DMS114 treated with DMSO at 0.1 percent for 48 hours (cell line): ENCODE data around the gene IL4I1.
"Not testable (repeated sequence)": the region's sequence is repeated elsewhere in the genome, so short reads cannot be mapped to it uniquely, and the experiment has no call there.

Source experiments
- DNase-seq: peaks from one replicate; lab custom pipeline; 2025; ENCODE audit not compliant: unreplicated experiment; lab: John Stamatoyannopoulos, UW

The IL4I1 gene

DNA sequence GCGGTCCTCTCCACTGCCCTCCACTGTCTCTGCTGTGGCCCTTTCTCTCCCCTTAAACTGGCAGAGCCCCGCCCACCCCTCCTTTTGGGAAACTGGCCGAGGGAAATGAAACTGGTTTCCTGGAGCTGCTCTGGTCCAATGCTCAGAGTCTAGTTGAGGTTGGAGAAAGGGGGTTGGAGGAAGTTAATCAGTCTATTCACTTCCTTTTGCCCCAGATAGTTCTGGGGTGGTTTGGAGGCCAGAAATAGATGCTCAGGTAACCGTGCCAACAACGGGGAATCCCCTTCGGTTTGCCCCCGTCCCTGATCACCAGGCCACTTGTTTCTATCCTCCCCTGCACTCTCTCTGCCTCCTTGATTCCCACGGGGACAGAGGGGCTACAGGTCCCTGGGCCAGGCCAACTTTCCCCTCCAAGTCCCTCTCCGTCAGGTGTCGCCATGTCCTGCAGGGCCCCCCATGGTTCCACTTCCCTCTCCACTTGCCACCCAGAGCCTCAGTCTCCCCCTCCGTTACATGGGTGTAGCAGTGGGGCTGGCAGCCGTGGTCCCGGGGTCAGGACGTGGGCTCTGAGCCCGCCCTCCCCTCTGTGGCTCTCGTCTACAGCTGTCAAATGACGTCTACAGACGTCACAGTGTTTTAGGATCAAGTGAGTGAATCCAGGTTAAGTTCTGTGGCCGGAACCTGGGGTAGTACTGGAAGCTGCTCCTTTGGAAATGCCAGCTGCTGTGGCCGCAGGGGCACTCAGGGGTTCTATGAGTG lies at the start of gene IL4I1:
Gene IL4I1, minus strand, starts transcription at position 25 of the 759 bp plus-strand sequence. CDS start 727 bp downstream, outside the sequence.
- DNase-seq, result no peak

DNA sequence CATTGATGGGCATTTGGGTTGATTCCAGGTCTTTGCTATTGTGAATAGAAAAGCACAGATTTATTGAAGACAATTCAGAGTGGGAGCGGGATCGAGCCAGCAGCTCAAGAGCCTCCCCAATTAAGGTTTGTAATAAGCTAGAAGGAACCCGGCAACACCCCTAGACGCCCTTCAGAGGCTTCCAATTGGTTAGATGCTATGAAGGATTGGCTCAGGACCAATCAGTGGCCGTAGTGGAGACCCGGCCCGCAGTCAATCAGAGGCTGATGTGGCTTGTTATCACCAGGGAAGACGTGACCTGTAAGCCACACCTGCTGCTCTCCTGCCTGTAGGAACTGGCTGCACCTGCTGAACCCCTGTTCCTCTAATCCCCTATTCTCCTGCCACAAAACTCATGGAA lies 49.7 kb upstream of the IL4I1 start:
- DNase-seq, result no peak

DNA sequence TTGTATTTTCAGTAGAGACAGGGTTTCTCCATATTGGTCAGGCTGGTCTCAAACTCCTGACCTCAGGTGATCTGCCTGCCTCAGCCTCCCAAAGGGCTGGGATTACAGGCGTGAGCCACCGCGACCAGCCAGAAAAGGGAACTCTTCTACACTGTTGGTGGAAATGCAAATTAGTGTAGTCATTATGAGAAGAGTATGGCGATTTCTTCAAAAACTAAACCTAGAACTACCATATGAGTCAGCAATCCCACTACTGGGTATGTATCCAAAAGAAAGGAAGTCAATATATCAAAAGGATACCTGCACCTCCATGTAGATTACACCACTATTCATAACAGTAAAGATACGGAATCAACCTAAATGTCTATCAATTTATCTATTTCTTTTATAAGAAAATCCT lies 47.9 kb upstream of the IL4I1 start:
- not testable (repeated sequence) for DNase-seq

DNA sequence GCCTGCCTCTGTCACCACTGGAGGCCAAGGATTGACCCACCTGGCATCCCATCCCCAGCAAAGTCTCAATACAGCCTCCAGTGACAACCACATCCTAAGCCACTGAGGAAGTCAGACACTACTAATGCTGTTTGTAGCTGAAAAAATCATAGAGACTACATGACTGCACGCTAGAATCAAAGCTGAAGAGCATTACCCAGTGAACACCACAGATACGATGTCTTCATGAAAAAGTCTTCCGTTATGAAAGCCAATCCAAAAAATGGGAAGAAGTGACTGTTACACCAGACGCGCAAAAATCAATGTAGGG lies 43.8 kb upstream of the IL4I1 start:
- DNase-seq, result no peak

DNA sequence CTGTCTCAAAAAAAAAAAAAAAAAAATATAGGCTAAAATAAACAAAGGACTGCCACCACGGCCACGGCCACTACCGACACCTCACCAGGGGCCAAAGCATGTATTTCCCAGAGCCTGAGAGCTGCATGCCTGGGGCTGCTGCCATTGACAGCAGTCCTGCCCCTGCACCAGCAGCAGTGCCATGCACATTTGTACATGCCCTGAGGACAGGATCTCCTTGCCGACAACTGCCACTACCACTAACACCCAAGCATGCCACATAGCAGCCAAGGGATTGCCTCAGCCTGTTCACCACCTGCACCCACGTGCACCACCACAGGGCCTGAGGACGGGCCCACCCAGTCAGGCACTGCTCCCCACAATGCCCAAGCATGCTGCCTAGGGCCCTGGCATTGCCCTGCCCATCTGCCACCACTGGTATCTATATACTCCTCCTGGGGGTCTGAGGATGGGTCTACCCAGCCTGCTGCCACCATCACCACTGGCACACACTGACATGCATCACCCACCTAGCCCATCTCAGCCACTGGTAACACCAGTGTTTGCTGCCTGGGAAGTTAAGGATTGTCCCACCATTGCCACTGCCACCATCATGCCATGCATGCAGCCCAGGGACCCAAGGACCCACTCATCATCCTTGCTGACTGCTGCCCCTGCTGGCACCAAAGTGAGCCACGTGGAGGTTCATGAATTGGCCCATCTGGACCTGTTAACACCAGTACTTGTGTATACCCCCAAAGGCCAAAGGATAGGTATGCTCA lies 43.2 kb upstream of the IL4I1 start:
- DNase-seq, result no peak

- DNase-seq, result no peak
Measured at GRCh38 chr19:49938662-49939061, 42.0 kb upstream of the IL4I1 start.

DNA sequence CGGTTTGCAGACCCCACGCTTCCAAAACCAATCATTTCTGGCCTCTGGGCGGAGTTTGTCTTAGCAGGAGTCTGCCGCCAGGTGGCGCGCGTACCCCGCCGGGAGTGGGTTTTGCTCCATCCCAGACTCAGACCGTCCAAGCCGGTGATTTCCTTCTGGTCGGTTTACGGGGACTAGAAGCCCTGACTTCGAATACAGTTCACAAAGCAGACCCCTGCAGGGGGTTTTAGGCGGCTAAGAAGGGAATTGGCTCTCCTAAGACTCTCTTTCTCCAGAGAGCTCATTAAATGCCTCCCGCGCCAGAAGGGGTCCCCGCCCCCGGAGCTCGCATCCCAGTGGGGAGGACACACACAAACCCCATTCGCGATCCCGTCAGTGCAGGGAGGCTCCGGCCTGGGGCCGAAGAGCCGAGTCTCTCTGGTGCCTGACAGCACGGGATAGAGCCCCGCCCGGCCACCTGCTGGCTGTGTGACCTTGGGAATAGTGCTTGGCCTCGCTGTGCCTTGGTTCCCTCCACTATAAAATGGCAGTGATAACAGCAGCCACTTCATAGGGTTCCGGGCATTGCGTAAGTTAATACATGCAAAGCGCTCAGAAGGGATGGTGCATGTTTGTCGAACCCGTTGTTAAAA lies 41.2 kb upstream of the IL4I1 start:
- peak; percentile 63 for DNase-seq

GRCh38 chr19:49936549-49936948 lies 39.9 kb upstream of the IL4I1 start:
- no peak for DNase-seq

GRCh38 chr19:49933643-49934042 lies 37.0 kb upstream of the IL4I1 start:
- no peak for DNase-seq

DNA sequence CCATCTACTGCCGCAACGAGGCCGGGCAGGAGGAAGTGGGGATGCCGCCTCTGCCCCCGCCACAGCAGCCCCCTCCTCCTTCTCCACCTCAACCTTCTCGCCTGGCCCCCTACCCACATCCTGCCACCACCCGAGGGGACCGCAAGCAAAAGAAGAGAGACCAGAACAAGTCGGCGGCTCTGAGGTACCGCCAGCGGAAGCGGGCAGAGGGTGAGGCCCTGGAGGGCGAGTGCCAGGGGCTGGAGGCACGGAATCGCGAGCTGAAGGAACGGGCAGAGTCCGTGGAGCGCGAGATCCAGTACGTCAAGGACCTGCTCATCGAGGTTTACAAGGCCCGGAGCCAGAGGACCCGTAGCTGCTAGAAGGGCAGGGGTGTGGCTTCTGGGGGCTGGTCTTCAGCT lies 36.0 kb upstream of the IL4I1 start:
- no peak for DNase-seq

- no peak for DNase-seq
Measured at GRCh38 chr19:49932041-49932451, 35.4 kb upstream of the IL4I1 start.

- no peak for DNase-seq
Measured at GRCh38 chr19:49931293-49932040, 34.8 kb upstream of the IL4I1 start.

DNA sequence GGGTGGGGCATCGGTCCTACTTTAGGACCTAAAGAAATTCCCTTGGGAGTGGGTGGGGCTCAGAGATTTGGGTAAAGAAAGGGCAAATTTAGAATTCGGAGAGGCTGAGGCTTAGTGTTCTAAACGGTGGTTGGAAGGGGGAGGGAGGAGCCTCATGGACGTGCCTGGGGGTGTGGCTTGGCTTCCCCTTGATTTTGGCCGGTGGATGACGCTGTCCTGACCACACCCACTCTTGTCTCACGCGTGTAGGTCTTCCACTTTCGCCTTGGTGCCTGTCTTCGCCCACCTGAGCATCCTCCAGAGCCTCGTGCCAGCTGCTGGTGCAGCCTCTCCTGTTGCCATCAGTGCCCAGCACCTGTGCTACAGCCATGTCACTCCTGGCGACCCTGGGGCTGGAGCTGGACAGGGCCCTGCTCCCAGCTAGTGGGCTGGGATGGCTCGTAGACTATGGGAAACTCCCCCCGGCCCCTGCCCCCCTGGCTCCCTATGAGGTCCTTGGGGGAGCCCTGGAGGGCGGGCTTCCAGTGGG lies 33.9 kb upstream of the IL4I1 start:
- DNase-seq, result no peak

DNA sequence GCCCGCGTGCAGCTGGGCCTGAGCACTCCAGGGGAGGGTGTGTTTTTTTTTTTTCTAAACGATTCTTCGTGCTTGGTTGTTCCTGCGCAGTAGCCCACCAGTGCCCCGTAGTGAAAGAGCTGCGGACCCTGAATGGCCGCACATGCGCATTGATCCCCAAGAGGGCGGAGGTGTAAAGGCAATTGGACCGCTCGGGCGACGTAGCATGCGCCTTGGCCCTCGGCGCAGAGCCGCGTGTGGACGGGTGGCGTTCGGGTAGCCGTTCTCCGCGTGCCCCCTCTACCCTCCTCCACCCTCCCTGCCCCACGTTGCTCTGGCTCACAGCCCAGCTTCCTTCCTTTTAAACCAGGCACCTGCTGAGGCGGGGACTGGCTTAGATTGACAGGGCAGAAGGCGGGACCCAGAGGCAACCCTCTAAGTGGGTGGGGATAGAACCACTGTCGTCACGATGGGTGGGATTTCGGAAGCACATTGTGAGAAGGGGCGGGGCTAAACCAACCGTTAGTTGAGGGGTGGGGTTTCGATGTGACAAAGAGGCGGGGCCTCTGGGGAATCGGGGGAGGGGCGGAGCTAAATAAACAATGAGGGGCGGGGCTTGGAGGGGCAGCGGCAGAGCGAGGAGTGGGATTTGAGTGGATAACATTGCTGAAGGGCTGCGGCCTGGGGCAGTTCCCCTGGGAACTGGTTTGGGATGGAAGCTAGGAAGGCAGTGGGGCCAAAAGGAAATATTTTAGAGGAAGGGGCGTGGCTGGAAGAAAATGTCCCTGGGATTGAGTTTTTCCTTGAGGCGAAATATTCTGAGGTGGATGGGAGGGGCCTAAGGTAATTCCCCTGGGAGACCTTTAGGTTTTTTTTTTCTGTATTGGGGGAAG lies 33.2 kb upstream of the IL4I1 start:
- DNase-seq, result peak; percentile 75

DNA sequence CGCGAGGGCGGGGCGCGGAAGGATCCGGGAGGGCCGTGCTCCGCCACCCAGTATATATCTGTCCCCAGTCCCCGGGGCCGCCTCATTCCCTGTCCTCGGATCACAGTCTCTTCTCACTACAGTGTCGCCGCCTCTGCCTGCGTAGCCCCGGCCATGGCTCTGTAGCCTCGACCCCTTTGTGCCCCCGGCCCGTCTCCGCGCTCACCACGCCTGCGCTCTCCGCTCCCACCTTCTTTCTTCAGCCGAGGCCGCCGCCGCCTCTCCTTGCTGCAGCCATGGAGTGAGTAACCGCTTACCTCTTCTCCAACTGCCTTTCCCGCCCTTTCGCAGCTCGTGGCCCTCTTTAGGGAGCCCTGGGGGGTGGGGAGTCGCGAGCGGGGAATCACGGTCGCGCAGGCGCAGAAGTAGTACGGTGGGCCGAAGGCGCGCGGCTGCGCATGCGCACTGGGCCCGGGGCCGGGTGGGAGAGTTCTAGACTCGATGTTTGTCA lies 32.5 kb upstream of the IL4I1 start, which contains the start of the genes ATF5 and NUP62:
Gene ATF5, plus strand, starts transcription at position 85 of the 490 bp plus-strand sequence. CDS start 1,646 bp downstream, outside the sequence.
Gene NUP62, minus strand, starts transcription at position 384 of the 490 bp plus-strand sequence. CDS start 19,697 bp downstream, outside the sequence.
- DNase-seq, result peak; percentile 74

- DNase-seq, result no peak
Measured at GRCh38 chr19:49927526-49928264, 31.0 kb upstream of the IL4I1 start.

DNA sequence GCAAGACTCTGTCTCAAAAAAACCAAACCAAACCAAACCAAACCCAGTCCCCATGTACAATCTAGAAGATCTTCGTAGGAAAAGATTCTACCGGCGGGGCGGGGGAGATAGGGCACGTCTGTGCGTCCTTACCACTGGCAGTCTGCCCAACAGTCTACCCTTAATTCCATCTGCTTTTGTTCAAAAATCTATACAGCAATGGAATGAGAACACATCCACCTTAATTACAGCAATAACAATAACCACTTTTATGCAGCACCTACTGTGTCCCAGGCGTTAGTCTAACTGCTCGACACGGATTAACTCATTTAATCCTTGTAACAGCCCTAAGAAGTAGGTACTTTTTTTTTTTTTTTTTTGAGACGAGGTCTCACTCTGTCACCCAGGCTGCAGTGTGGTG lies 29.8 kb upstream of the IL4I1 start:
- no peak for DNase-seq

- DNase-seq, result no peak
Measured at GRCh38 chr19:49925486-49925885, 28.8 kb upstream of the IL4I1 start.

DNA sequence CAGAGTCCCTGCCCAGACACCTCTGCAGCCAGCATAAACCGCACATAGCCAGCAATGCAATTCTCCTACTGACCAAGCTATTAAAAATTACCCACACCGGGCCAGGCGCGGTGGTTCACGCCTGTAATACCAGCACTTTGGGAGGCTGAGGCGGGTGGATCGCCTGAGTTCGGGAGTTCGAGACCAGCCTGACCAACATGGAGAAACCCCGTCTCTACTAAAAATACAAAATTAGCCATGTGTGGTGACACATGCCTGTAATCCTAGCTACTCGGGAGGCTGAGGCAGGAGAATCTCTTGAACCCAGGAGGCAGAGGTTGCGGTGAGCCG lies 28.2 kb upstream of the IL4I1 start:
- not testable (repeated sequence) for DNase-seq
